HG03039 (cell line): ENCODE measurements around the gene KCNQ1.
"Not testable (repeated sequence)": the region's sequence is repeated elsewhere in the genome, so short reads cannot be mapped to it uniquely, and the experiment has no call there.

Experiments used
- ATAC-seq: cut with Tn5 transposase; IDR thresholded peaks from one replicate; pipeline ENCODE4 v1.9.1; 2021; ENCODE audit warnings: mild to moderate bottlenecking, moderate library complexity; ENCODE audit not compliant: unreplicated experiment

The KCNQ1 gene

DNA sequence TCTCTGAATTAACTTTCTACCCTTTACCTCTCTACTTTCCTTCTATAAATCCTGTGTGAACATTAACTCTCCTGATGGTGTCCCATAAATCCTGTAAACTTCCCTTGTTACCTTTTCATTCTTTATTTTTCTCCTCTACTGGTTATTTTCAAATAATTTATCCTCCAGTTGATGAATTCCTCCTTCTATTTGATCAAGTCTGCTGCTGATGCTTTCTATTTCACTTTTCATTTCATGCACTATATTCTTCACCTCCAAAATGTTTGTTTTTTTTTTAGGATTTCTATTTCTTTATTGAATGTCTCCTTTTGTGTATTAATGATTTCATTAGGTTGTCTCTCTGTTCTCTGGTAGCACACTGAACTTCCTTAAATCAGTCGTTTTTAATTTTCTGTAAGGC lies 186.4 kb downstream of the KCNQ1 start:
- no peak for ATAC-seq

- ATAC-seq = not testable (repeated sequence)
These were observed 195.0 kb downstream of the KCNQ1 start for GRCh38 chr11:2639763-2640162.

GRCh38 chr11:2641623-2642022 lies 196.8 kb downstream of the KCNQ1 start:
- ATAC-seq = no peak

- no peak for ATAC-seq
These were observed 198.9 kb downstream of the KCNQ1 start for GRCh38 chr11:2643746-2644145.

- ATAC-seq = no peak
These were observed 200.3 kb downstream of the KCNQ1 start for GRCh38 chr11:2644844-2645778.

DNA sequence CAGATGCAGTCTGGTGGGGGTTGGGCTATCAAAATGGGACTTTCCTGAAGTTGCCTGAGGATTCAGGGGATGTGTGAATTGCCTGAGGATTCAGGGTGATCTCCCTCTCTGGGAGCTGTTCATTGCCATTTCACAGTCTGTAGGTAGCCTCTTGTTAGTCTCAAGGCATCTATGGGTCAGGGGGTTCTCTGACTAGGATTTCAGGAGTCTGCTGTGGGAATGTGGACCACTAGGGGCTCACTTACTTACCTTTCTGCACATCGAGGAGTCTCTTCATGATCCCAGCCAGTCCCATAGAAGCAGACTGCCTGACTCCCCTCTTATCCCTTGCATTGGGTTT lies 200.9 kb downstream of the KCNQ1 start:
- no peak for ATAC-seq

GRCh38 chr11:2647167-2647566 lies 202.4 kb downstream of the KCNQ1 start:
- ATAC-seq = no peak

GRCh38 chr11:2647953-2648352 lies 203.1 kb downstream of the KCNQ1 start:
- ATAC-seq = no peak

GRCh38 chr11:2649400-2649799 lies 204.6 kb downstream of the KCNQ1 start:
- no peak for ATAC-seq

DNA sequence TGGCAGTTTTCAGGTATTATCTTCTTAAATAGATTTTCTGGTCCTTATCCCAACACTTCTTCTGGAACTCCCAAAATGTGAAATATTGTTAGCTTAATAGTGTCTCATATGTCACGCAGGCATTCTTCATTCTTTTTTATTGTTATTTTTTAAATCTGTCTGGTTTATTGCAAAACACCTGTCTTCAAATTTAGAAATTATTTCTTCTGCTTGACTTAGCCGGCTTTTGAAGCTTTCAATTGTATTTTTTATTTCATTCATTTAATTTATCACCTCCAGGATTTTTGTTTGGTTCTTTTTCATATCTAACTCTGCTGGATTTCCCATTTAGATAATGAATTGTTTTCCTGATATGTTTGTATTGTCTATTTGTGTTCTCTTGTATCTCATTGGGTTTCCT lies 205.0 kb downstream of the KCNQ1 start:
- ATAC-seq = no peak

GRCh38 chr11:2650343-2650867 lies 205.6 kb downstream of the KCNQ1 start:
- ATAC-seq = no peak

- ATAC-seq = no peak
These were observed 206.3 kb downstream of the KCNQ1 start for GRCh38 chr11:2651054-2651617.

GRCh38 chr11:2651826-2652271 lies 207.0 kb downstream of the KCNQ1 start:
- no peak for ATAC-seq

GRCh38 chr11:2652333-2653197 lies 207.8 kb downstream of the KCNQ1 start:
- no peak for ATAC-seq

DNA sequence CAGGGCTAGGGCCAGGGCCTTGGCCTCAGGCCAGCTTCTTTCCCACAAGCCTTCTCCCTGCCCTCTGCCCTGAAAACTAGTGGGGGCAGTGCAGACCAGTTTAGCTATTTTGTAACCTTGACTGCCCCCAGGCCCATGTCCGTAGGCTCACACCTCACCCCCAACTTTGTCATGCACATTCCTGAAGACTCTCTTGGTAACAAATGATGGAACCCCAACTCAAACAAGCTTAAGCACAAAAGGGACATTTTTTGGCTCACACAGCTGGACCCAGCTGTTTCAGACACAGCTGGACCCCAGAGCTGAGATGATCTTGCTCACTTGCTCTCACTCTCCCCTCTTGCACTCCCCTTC lies 208.4 kb downstream of the KCNQ1 start:
- no peak for ATAC-seq

GRCh38 chr11:2653930-2654739 lies 209.3 kb downstream of the KCNQ1 start:
- ATAC-seq = no peak

GRCh38 chr11:2655016-2655719 lies 210.4 kb downstream of the KCNQ1 start:
- ATAC-seq = no peak

DNA sequence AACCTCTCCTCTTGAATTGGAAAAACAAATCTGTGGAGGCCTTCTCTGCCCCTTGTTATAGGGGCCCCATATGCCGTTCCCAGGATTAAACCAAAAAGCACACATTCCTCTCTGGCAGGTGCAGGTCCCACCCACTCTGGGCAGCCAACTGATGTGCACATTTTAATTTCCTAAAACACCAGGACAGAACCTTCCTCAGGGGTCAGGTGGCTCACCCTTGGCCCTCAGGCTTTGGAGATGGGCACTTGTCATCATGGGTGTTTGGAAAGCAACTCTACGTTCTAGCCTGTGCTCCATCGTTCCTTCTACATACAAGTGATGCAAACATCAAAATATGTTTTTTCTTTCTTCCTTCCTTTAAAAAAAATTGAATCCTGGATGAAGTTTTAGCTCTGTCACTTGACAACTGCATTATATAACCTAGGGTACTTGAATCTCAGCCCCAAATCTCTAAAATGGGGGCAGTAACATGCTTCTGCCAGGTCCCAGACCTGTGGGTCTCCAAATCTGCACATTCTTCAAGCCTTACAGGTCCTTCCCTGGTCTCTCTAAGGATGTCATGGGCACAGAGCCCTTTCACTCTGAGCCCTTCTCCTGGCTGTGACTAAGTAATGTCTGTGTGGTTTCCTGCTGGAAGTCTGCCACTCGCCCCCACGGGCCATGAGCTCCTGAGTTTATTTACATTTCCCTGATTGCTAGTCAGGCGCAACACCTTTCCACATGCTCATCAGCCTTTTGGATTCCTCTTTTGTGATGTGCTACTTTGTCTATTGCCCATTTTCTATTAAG lies 211.2 kb downstream of the KCNQ1 start:
- ATAC-seq = no peak

DNA sequence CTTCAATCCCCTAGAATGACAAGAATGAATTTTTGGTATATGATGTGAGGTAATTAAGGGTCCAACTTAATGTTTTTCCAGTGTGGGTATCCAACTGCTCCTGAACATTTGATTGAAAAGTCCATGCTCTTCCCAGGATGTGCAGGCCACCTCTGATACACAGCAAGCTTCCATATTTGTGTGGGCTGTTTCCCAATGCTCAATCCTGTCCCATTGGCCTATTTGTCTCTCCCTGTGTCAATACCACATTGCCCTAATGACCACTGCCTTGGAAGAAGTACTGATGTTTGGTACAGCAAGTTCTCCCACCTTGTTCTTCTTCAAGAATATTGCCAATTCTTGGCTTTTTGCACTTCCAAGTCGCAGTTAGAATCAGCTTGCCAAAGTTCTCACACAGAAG lies 212.1 kb downstream of the KCNQ1 start:
- ATAC-seq = no peak
